CD4-positive, alpha-beta T cell (primary cell): ENCODE data around the gene FERMT1. TPM values are rescaled to one million over a fixed set of nuclear protein-coding genes. Genes with fewer than 3 reads are reported as not detected.

Experiments
- ATAC-seq: fragments of 200-7000 bp; cut with Tn5 transposase; one replicate; pipeline ENCODE4 v1.10.0; 2022; ENCODE audit warnings: mild to moderate bottlenecking; ENCODE audit not compliant: poor library complexity
- CTCF ChIA-PET: fragments of 350-600 bp; sonication (Branson Sonifier 250); formaldehyde crosslinking; loops from one replicate; lab custom pipeline; 2021; ENCODE audit warnings: antibody characterized with exemption, inconsistent platforms; lab: Charles Lee
- POLR2A ChIA-PET: fragments of 350-600 bp; sonication (Branson Sonifier 250); formaldehyde crosslinking; loops from one replicate; lab custom pipeline; 2021; ENCODE audit warnings: antibody characterized with exemption, inconsistent platforms; lab: Charles Lee
- DNase-seq, 14 experiments: peaks; one replicate each; pipeline ENCODE4 v3.0.0-alpha.2; 2013 to 2020; ENCODE audit warnings: mixed read lengths in 2 of 14
- H3K27ac ChIP-seq, 2 donors: one replicate each; pipeline versions ENCODE4 v1.5.1 to v1.7.0; 2013; ENCODE audit warnings: low read length in 2 of 2, low read depth in 1 of 2, mild to moderate bottlenecking in 1 of 2
- H3K27me3 ChIP-seq, 2 experiments: 1 replicate in 1 of 2; 2 replicates in 1 of 2; pipeline versions ENCODE4 v1.6.1 to v1.7.0; 2013; ENCODE audit warnings: low read length in 2 of 2, control low read depth in 1 of 2, mild to moderate bottlenecking in 1 of 2, moderate library complexity in 1 of 2; ENCODE audit not compliant: insufficient read depth in 2 of 2, control insufficient read depth in 1 of 2
- H3K36me3 ChIP-seq: one replicate; pipeline ENCODE4 v1.6.1; 2013; ENCODE audit warnings: low read length, control low read depth; ENCODE audit not compliant: insufficient read depth
- H3K4me1 ChIP-seq: one replicate; pipeline ENCODE4 v1.6.1; 2013; ENCODE audit warnings: low read length, control low read depth; ENCODE audit not compliant: insufficient read depth
- H3K4me3 ChIP-seq: one replicate; pipeline ENCODE4 v1.5.1; 2013; ENCODE audit warnings: mild to moderate bottlenecking, low read length, moderate library complexity
- H3K9me3 ChIP-seq, 2 experiments: 1 replicate in 1 of 2; 2 replicates in 1 of 2; pipeline versions ENCODE4 v1.6.1 to v1.7.0; 2013; ENCODE audit warnings: low read length in 2 of 2, mild to moderate bottlenecking in 2 of 2, control low read depth in 1 of 2, moderate library complexity in 1 of 2; ENCODE audit not compliant: control insufficient read depth in 1 of 2, insufficient read depth in 1 of 2
- H3K27ac Mint-ChIP-seq: one replicate; pipeline ENCODE4 v1.8.0; 2020; ENCODE audit warnings: mixed read lengths
- H3K27me3 Mint-ChIP-seq: one replicate; pipeline ENCODE4 v1.8.0; 2021; ENCODE audit warnings: mixed read lengths
- H3K36me3 Mint-ChIP-seq: one replicate; pipeline ENCODE4 v1.8.0; 2021; ENCODE audit warnings: low read depth, mixed read lengths
- H3K4me1 Mint-ChIP-seq: one replicate; pipeline ENCODE4 v1.8.0; 2021; ENCODE audit warnings: low read depth, mixed read lengths
- H3K4me3 Mint-ChIP-seq: one replicate; pipeline ENCODE4 v1.8.0; 2020; ENCODE audit warnings: mild to moderate bottlenecking, mixed read lengths
- H3K9me3 Mint-ChIP-seq: one replicate; pipeline ENCODE4 v1.8.0; 2020; ENCODE audit warnings: mixed read lengths
- CTCF ChIP-seq: fragments of 200-600 bp; IDR thresholded peaks from one replicate; pipeline ENCODE4 v1.8.0; 2022; ENCODE audit warnings: antibody characterized with exemption, mild to moderate bottlenecking
- intact Hi-C, 2 experiments: fragments of 100-400 bp; cut with DNase I in 1 of 2; cut with micrococcal nuclease in 1 of 2; formaldehyde crosslinking; loops; one replicate each; pipeline versions ENCODE4 v1.15.1 to v1.9.0; 2023 to 2025; cut with DNase I, micrococcal nuclease
- total RNA-seq, 174 experiments: library from RNA in 2 of 174; stranded (reverse) in 2 of 174; gene quantifications; one replicate each; pipeline ENCODE4 v1.2.3 and lab custom pipeline; 2021 to 2026

FERMT1 gene
- total RNA-seq, 2 experiments from 2014 or later, result not detected

- Mint-ChIP-seq H3K9me3 (no peaks in the 10 kb centered on the region), H3K36me3 (no peaks in the 10 kb centered on the region), H3K4me1 (no peaks in the 10 kb centered on the region), H3K4me3 (no peak overlapping the region), H3K27ac (no peak overlapping the region), H3K27me3 (peaks cover 30% of the 10 kb centered on the region)
- H3K4me1 ChIP-seq, result no peaks in the 10 kb centered on the region
- H3K36me3 ChIP-seq, result no peaks in the 10 kb centered on the region
- peaks cover 3 to 6% of the 10 kb centered on the region in 2 experiments for H3K27me3 ChIP-seq
- no peak for DNase-seq
- CTCF ChIA-PET, result no interaction called here
- intact Hi-C loops, result no loop called here
- no peak for ATAC-seq
- no peak overlapping the region for H3K4me3 ChIP-seq
- no peaks in the 10 kb centered on the region for H3K9me3 ChIP-seq
- POLR2A ChIA-PET, result no interaction called here
- no peak for TF ChIP-seq CTCF
- H3K27ac ChIP-seq, result no peak overlapping the region
Observed at GRCh38 chr20:6091661-6092060, 31.2 kb downstream of the FERMT1 start.

DNA sequence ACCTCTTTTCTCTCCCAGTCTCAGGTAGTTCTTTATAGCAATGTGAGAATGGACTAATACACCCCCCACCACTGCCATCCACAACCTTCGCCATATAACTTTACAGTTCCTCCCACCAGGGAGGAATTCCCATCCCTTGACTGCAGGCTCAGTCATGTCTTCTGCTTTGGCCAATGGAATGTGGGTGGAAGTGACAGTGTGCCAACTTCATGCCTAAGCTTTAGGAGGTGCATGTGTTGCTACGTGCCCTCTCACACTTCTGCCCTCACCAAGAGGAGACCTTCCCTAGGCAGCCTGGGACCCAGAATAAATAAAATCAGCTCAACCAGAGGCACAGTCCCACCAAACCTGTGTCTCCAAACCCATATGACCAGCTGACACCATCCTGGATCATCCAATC is 36.0 kb downstream of the FERMT1 start:
- POLR2A ChIA-PET, result no interaction called here
- H3K4me3 Mint-ChIP-seq, result no peak overlapping the region
- H3K4me1 Mint-ChIP-seq, result no peaks in the 10 kb centered on the region
- Histone ChIP-seq H3K27me3 (peaks cover 0 to 3% of the 10 kb centered on the region in 2 experiments), H3K9me3 (no peaks in the 10 kb centered on the region), H3K4me1 (no peaks in the 10 kb centered on the region), H3K27ac (no peak overlapping the region), H3K36me3 (no peaks in the 10 kb centered on the region), H3K4me3 (no peak overlapping the region)
- no peaks in the 10 kb centered on the region for H3K9me3 Mint-ChIP-seq
- H3K27ac Mint-ChIP-seq, result no peak overlapping the region
- ATAC-seq (no peak), DNase-seq (no peak)
- intact Hi-C loops, result no loop called here
- CTCF ChIA-PET, result no interaction called here
- TF ChIP-seq CTCF, result no peak
- peaks cover 9% of the 10 kb centered on the region for H3K27me3 Mint-ChIP-seq
- no peaks in the 10 kb centered on the region for H3K36me3 Mint-ChIP-seq

DNA sequence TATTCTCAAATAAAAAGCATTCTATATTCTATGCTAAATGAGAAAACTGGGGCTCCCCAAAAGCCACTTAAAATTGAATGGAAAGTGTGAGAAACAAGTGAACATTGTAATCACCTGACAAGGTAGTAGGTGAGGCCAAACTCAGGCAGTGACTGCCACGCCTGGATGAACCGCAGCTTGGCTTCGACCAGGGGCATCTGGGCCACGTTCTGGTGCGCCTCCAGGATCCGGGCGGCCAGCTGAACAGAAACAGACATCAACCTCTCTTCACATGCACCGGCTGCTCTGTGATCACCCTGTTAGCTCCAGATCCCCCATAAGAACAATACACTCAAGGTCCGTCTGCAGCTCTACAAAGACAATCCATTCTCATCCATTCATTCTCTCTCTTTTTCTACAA is 38.9 kb downstream of the FERMT1 start:
- TF ChIP-seq CTCF, result no peak
- H3K27me3 Mint-ChIP-seq, result peaks cover 4% of the 10 kb centered on the region

More for the DNA sequence above, 38.9 kb downstream of the FERMT1 start:
- intact Hi-C loops, result no loop called here
- DNase-seq (no peak), ATAC-seq (no peak)
- no peaks in the 10 kb centered on the region for H3K9me3 Mint-ChIP-seq
- ChIA-PET POLR2A (no interaction called here), CTCF (interaction anchor here (0.7 kb wide), 1 partner anchor 20 kb away, joined by 3 read pairs; no protein-coding TSS in a partner anchor)
- no peaks in the 10 kb centered on the region for H3K36me3 Mint-ChIP-seq
- H3K9me3 ChIP-seq, result no peaks in the 10 kb centered on the region
- H3K4me3 ChIP-seq, result no peak overlapping the region
- H3K27me3 ChIP-seq, result peaks cover 0 to 2% of the 10 kb centered on the region in 2 experiments
- H3K4me3 Mint-ChIP-seq, result no peak overlapping the region
- H3K4me1 Mint-ChIP-seq, result no peaks in the 10 kb centered on the region
- no peak overlapping the region for H3K27ac Mint-ChIP-seq
- H3K27ac ChIP-seq, result no peak overlapping the region
- no peaks in the 10 kb centered on the region for H3K4me1 ChIP-seq
- no peaks in the 10 kb centered on the region for H3K36me3 ChIP-seq
